IPS DF 6.9 (cell line): ENCODE results near the gene CCS.

ENCODE experiments used
- DNase-seq: peaks from one replicate; pipeline ENCODE4 v3.0.0-alpha.2; 2013; ENCODE audit warnings: low read depth, low spot score
- H3K27ac ChIP-seq: one replicate; pipeline ENCODE4 v1.5.1; 2013; ENCODE audit warnings: low read length, control low read depth
- H3K27me3 ChIP-seq: 2 replicates; pipeline ENCODE4 v1.6.1; 2013; ENCODE audit warnings: mild to moderate bottlenecking, low read length; ENCODE audit not compliant: control insufficient read depth, insufficient read depth
- H3K36me3 ChIP-seq: 2 replicates; pipeline ENCODE4 v1.6.1; 2013; ENCODE audit warnings: low read length; ENCODE audit not compliant: control insufficient read depth, insufficient read depth
- H3K4me1 ChIP-seq: 2 replicates; pipeline ENCODE4 v1.6.1; 2013; ENCODE audit warnings: low read length; ENCODE audit not compliant: control insufficient read depth, insufficient read depth
- H3K4me3 ChIP-seq: 2 replicates; pipeline ENCODE4 v1.5.1; 2013; ENCODE audit warnings: mild to moderate bottlenecking, low read length
- H3K9me3 ChIP-seq: 2 replicates; pipeline ENCODE4 v1.6.1; 2013; ENCODE audit warnings: low read length, inconsistent platforms; ENCODE audit not compliant: control insufficient read depth, insufficient read depth
- WGBS: extraction: QIAGEN DNeasy Blood & Tissue Kit; methylation state at CpG from one replicate; pipeline ENCODE4 v1.1.7; 2013; ENCODE audit warnings: mixed read lengths, missing lambda C conversion rate; ENCODE audit not compliant: insufficient read length, insufficient coverage; 5-methylcytosine and 5-hydroxymethylcytosine counted together

The CCS gene

GRCh38 chr11:66589996-66590675 lies 2.8 kb upstream of the CCS start:
- Histone ChIP-seq H3K27ac (no peak overlapping the region), H3K27me3 (no peaks in the 10 kb centered on the region), H3K4me3 (no peak overlapping the region), H3K36me3 (no peaks in the 10 kb centered on the region), H3K9me3 (no peaks in the 10 kb centered on the region), H3K4me1 (peaks cover 5% of the 10 kb centered on the region; the same call in 1 of the 2 replicates)
- DNase-seq, result no peak
- no CpG with 5 or more reads among the region's 7 CpGs for WGBS

DNA sequence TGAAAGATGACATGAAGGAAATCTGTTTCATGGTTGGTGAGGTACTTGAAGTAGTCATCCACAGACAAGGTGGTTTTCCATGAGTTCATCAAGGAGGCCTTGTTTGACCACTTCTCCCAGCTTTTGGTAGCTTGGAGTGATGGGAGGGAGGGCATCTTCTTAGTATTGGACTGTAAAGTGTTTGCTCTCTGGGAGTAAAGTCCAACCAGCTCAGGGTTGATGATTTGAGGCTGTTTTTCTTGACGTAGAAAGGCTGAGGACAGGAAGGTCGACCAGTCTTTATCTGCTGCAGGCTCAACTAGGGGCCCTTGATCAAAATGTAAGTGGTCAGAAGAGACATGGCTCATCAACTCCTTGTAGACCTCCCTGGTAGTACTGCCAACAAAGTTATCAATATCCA lies 1.8 kb upstream of the CCS start:
- H3K27ac ChIP-seq, result no peak overlapping the region
- no peaks in the 10 kb centered on the region for H3K9me3 ChIP-seq
- DNase-seq, result no peak
- H3K4me3 ChIP-seq, result no peak overlapping the region
- H3K36me3 ChIP-seq, result no peaks in the 10 kb centered on the region
- H3K4me1 ChIP-seq, result peaks cover 5% of the 10 kb centered on the region; the same call in 1 of the 2 replicates
- WGBS, result no CpG with 5 or more reads among the region's 2 CpGs
- H3K27me3 ChIP-seq, result no peaks in the 10 kb centered on the region

DNA sequence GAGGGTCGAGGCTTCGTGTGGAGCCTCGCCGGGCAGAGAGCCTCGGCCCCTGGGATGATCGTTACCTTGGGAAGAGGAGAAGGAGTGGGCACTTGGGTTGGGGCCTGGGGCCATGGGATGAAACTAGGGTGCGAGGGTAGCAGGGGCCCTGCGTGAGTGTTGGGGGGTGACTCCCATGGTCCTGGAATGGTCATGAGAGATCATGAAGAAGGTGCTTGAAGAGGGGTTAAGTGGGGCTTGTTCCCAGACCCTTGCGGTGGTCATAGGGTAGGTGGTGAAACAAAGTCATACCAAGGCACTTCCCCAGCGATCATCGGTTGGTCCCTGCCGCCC lies 284 bp downstream of the CCS start:
- WGBS, result no CpG with 5 or more reads among the region's 12 CpGs
- no peak for DNase-seq

DNA sequence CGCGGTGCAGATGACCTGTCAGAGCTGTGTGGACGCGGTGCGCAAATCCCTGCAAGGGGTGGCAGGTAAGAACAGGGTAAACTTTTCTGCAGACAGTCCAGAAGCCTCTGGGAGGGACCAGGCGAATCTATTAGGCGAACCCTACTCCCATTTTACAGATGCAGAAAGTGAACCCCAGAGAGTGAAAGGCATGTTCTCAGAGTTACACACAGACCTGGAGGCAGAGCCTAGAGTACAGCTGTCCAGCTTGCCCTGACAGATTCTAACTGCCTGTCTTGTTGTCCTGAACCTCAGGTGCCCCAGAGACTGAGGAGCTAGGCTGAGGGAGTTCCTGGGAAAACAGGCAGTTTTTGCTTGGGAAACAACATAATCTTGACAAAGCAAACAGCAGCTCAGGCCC lies 665 bp downstream of the CCS start:
- no peaks in the 10 kb centered on the region for H3K36me3 ChIP-seq
- no peak overlapping the region for H3K27ac ChIP-seq
- WGBS, result no CpG with 5 or more reads among the region's 7 CpGs
- peak overlapping the region; percentile 60; the same call in 1 of the 2 replicates for H3K4me3 ChIP-seq
- H3K4me1 ChIP-seq, result peaks cover 5% of the 10 kb centered on the region; the same call in 1 of the 2 replicates
- DNase-seq, result no peak
- no peaks in the 10 kb centered on the region for H3K27me3 ChIP-seq
- no peaks in the 10 kb centered on the region for H3K9me3 ChIP-seq

More for the DNA sequence above, 284 bp downstream of the CCS start:
- no peaks in the 10 kb centered on the region for H3K27me3 ChIP-seq
- H3K9me3 ChIP-seq, result no peaks in the 10 kb centered on the region
- no peak overlapping the region for H3K27ac ChIP-seq
- H3K4me1 ChIP-seq, result peaks cover 5% of the 10 kb centered on the region; the same call in 1 of the 2 replicates
- no peaks in the 10 kb centered on the region for H3K36me3 ChIP-seq
- peak overlapping the region; percentile 60 for H3K4me3 ChIP-seq

GRCh38 chr11:66595245-66595904 lies 2.4 kb downstream of the CCS start:
- Histone ChIP-seq H3K27me3 (no peaks in the 10 kb centered on the region), H3K4me1 (peaks cover 5% of the 10 kb centered on the region; the same call in 1 of the 2 replicates), H3K36me3 (peaks cover 7% of the 10 kb centered on the region; the same call in 1 of the 2 replicates), H3K9me3 (no peaks in the 10 kb centered on the region), H3K4me3 (no peak overlapping the region), H3K27ac (no peak overlapping the region)
- no peak for DNase-seq
- WGBS, result no CpG with 5 or more reads among the region's 5 CpGs

DNA sequence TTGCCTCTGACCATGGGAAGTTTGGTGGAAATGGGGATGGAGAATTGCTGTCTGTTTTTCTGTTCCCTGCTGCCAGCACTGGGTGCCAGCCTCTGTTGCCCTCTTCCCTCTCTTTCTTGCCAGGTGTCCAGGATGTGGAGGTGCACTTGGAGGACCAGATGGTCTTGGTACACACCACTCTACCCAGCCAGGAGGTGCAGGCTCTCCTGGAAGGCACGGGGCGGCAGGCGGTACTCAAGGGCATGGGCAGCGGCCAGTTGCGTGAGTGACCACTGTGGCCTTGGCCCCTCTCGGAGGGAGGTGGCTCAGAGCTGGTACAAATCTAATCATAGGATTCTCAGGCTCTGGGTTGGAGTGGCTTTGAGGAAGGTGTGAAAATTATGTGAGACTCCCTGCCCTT lies 6.0 kb downstream of the CCS start:
- Histone ChIP-seq H3K27me3 (no peaks in the 10 kb centered on the region), H3K27ac (no peak overlapping the region), H3K9me3 (no peaks in the 10 kb centered on the region), H3K4me1 (no peaks in the 10 kb centered on the region), H3K4me3 (no peak overlapping the region), H3K36me3 (peaks cover 9% of the 10 kb centered on the region)
- DNase-seq, result no peak
- no CpG with 5 or more reads among the region's 6 CpGs for WGBS

- Histone ChIP-seq H3K27ac (no peak overlapping the region), H3K4me1 (no peaks in the 10 kb centered on the region), H3K36me3 (peaks cover 12% of the 10 kb centered on the region), H3K9me3 (no peaks in the 10 kb centered on the region), H3K27me3 (no peaks in the 10 kb centered on the region), H3K4me3 (no peak overlapping the region)
- no CpG with 5 or more reads among the region's 2 CpGs for WGBS
- DNase-seq, result no peak
Measured at GRCh38 chr11:66600219-66600618, 7.2 kb downstream of the CCS start.

DNA sequence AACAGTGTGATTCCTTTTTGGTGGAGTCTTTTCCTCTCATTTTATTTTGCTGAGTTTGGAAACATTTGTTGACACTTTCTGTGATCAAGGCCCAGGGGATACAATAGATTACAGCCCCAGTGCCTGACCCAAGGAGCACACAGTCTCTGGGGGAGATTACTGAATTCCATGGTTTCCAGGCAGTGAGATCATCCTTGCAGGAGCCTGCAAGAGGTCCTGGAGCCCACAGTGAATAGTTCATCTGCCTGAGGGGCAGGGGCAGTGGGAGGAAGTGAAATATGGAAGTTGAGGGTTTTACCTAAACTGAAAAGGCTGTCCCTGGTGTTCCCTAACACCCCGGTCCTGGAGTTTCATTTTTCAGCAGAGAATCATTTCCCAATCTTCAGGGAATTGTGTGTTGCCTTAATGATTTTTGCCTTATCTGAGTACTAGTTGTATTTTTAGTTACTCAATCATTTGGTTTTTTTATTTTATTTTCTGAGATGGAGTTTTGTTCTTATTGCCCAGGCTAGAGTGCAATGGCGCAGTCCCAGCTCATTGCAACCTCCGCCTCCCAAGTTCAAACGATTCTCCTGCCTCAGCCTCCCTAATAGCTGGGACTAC lies 7.7 kb downstream of the CCS start:
- H3K27ac ChIP-seq, result no peak overlapping the region
- H3K27me3 ChIP-seq, result no peaks in the 10 kb centered on the region
- no peak for DNase-seq
- WGBS, result no CpG with 5 or more reads among the region's 4 CpGs
- H3K4me3 ChIP-seq, result no peak overlapping the region
- peaks cover 12% of the 10 kb centered on the region for H3K36me3 ChIP-seq
- H3K4me1 ChIP-seq, result no peaks in the 10 kb centered on the region
- H3K9me3 ChIP-seq, result no peaks in the 10 kb centered on the region

GRCh38 chr11:66603072-66603471 lies 10.1 kb downstream of the CCS start:
- H3K36me3 ChIP-seq, result peaks cover 12% of the 10 kb centered on the region
- no peak overlapping the region for H3K4me3 ChIP-seq
- no peak for DNase-seq
- H3K27me3 ChIP-seq, result no peaks in the 10 kb centered on the region
- no peaks in the 10 kb centered on the region for H3K4me1 ChIP-seq
- no peaks in the 10 kb centered on the region for H3K9me3 ChIP-seq
- no peak overlapping the region for H3K27ac ChIP-seq
- WGBS, result no CpG with 5 or more reads among the region's 6 CpGs

DNA sequence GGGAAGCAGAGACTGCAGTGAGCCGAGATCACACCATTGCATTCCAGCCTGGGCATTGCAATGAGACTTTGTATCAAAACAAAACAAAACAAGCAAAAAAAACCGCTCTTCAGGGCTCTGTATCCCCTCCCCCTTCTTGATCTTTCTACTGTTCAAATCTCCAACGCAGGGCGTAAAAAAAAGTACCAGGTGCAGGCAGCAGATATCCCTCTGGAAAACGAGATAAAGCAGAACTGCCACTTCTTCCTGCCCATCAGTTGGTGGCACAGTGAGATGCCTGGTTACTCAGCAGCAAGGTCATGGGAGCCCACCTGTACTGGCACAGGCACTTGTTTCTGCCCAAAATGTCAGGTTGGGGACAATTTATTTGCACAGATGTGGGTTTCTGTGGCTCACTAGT lies 11.2 kb downstream of the CCS start:
- no CpG with 5 or more reads among the region's 5 CpGs for WGBS
- Histone ChIP-seq H3K36me3 (peaks cover 9% of the 10 kb centered on the region), H3K27ac (no peak overlapping the region), H3K4me1 (no peaks in the 10 kb centered on the region), H3K4me3 (no peak overlapping the region), H3K9me3 (no peaks in the 10 kb centered on the region), H3K27me3 (no peaks in the 10 kb centered on the region)
- DNase-seq, result no peak
